ENCODE measurements around the gene VWA5B2.

Gene VWA5B2

DNA sequence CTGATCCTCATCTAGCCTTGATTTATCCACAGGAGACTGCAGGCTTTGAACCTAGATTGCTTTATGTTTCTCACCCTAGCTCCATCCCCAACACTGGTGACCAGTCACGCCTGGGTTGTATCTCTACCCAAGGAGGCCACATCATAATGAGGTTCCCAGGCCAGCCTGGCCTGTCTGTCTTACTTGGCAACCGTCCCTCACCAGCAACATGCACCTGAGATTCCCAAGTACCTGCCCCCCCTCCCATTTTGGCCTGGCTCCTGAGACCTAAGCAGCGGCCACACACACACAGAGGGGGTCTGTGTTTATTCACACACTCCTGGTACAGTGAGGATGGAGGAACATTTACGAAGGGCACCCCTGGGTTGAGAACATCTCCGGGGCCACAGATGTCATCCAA, 29.5 kb downstream of the VWA5B2 start:
- H3K4me3 ChIP-seq (ENCODE audit: low read depth, low read length): no peak overlapping the region
- POLR2A ChIA-PET: interaction anchor here (1.6 kb wide), 1 partner anchor 9 kb away, joined by 4 read pairs; the partner anchor contains the start of gene EEF1AKMT4
- CTCF ChIA-PET: interaction anchor here (1.4 kb wide), 1 partner anchor 9 kb away, joined by 3 read pairs; the partner anchor contains the start of gene EEF1AKMT4

DNA sequence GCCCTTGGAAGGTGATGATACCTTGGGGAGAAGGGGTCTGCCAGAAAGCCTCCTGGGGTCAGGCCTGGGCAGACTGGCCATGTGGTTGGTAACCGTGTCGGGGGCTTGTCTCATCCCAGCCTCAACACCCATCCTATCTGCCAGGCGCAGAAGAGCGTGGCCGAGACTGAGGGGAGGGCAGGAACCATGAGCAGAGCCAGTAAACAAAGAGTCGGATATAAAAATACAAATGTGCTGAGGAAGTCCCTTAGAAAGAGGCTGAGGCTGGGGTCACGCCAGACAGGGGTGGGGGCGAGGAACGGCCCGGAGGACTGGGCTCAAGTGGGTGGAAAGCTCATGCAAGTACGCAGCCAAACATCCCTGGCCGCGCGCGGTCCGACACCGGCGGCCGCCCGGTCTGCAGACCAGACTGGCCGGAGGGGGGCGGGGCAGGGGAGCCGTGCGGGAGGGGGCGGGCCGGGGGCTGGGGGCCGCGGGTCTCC, 30.1 kb downstream of the VWA5B2 start:
- Histone ChIP-seq H3K36me3 (ENCODE audit: control insufficient read depth in 2 of 2, insufficient read depth in 1 of 2, low read length in 2 of 2) (peaks cover 0 to 6% of the 10 kb centered on the region in 2 experiments; a peak in 1 of 3 replicates), H3K4me1 (ENCODE audit: control insufficient read depth, insufficient read depth, low read length) (no peaks in the 10 kb centered on the region; the same call in 1 of the 2 replicates), H3K9me3 (ENCODE audit: control insufficient read depth, insufficient read depth, low read depth, low read length) (no peaks in the 10 kb centered on the region), H3K4me3 (ENCODE audit: low read depth, low read length) (no peak overlapping the region), H3K27ac (ENCODE audit: extremely low read depth, low read depth, low read length) (no peak overlapping the region)
- TF ChIP-seq ZFP37 (tag by site-specific recombination; IDR thresholded peaks at IDR 0.05): no peak
- no peak for TF ChIP-seq ZNF404 (tag by site-specific recombination; IDR thresholded peaks at IDR 0.05)
- ChIA-PET POLR2A (interaction anchor here (1.3 to 1.6 kb wide), 2 partner anchors 10 to 83 kb away, joined by 3 to 4 read pairs; partner anchors contain the start of gene EEF1AKMT4), CTCF (interaction anchor here (1.1 to 1.4 kb wide), 2 partner anchors 8 to 10 kb away, joined by 3 read pairs; partner anchors contain the start of gene EEF1AKMT4)

More for the DNA sequence above, 29.5 kb downstream of the VWA5B2 start:
- TF ChIP-seq ZNF785 (tag by site-specific recombination; IDR thresholded peaks at IDR 0.05) (no peak), ZNF658 (tag by site-specific recombination; IDR thresholded peaks at IDR 0.05) (no peak), ZNF138 (tag by site-specific recombination; IDR thresholded peaks at IDR 0.05; ENCODE audit: borderline replicate concordance) (no peak), ZNF10 (tag by site-specific recombination; IDR thresholded peaks at IDR 0.05) (no peak), ZNF501 (tag by site-specific recombination; IDR thresholded peaks at IDR 0.05) (no peak), ZNF16 (tag by site-specific recombination; IDR thresholded peaks at IDR 0.05; ENCODE audit: low read depth) (no peak)
- H3K36me3 ChIP-seq (ENCODE audit: control insufficient read depth in 2 of 2, insufficient read depth in 1 of 2, low read length in 2 of 2): peaks cover 0 to 6% of the 10 kb centered on the region in 2 experiments; a peak in 1 of 3 replicates
- H3K27ac ChIP-seq (ENCODE audit: extremely low read depth, low read depth, low read length): no peak overlapping the region
- H3K9me3 ChIP-seq (ENCODE audit: control insufficient read depth, insufficient read depth, low read depth, low read length): no peaks in the 10 kb centered on the region
- H3K4me1 ChIP-seq (ENCODE audit: control insufficient read depth, insufficient read depth, low read length): no peaks in the 10 kb centered on the region; the same call in 1 of the 2 replicates

DNA sequence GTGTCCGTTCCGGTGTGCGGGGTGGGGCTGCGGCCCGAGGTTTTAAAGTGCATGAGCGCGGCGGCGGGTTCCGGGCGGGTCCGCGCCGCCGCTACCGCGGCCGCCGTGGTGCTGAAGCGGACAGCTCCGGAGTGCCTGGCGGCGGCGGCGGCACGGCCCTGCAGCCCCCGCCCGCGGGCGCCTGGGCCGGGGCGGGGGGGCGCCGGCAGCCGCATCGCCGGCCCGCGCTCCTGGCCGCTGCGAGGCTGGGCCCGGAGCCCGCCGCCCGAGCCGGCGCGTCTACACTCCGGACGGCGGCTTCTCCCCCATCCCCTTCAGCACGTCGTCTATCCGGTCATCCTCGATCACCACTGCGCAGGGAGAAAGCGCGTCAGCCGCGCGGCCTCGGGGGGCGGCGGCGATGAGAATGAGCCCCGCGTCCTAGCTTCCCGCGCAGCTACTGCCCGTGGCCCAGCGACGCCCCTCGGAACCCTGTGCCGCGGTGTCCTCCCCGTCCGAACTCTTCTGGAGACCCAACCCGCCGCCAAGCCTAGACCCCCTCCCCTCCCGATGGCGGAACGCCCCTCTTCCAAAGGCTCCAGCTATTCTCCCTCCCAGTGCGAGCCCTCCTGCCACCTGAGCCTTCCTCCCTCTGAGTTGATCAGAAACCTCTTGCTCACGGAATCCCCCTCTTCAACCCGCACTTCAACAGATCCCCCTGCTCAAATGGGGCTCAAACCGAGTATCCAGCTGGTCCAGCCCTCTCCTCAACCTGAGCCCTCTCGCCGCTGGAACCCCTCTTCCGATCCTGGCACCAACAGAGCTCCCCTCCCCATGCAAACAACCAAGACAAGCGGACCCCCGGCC, 30.7 kb downstream of the VWA5B2 start:
- no peaks in the 10 kb centered on the region for H3K9me3 ChIP-seq (ENCODE audit: control insufficient read depth, insufficient read depth, low read depth, low read length)
- no peak overlapping the region for H3K27ac ChIP-seq (ENCODE audit: extremely low read depth, low read depth, low read length)
- ChIA-PET CTCF (interaction anchor here (1.1 kb wide), 1 partner anchor 9 kb away, joined by 3 read pairs; no protein-coding TSS in a partner anchor), POLR2A (interaction anchor here (1.2 to 1.6 kb wide), 4 partner anchors 10 to 84 kb away, joined by 3 to 4 read pairs (median 3); partner anchors contain the start of gene EEF1AKMT4)
- peak overlapping the region; percentile 50 for H3K4me3 ChIP-seq (ENCODE audit: low read depth, low read length)
- no peaks in the 10 kb centered on the region; the same call in 1 of the 2 replicates for H3K4me1 ChIP-seq (ENCODE audit: control insufficient read depth, insufficient read depth, low read length)
- peaks cover 0 to 6% of the 10 kb centered on the region in 2 experiments; a peak in 1 of 3 replicates for H3K36me3 ChIP-seq (ENCODE audit: control insufficient read depth in 2 of 2, insufficient read depth in 1 of 2, low read length in 2 of 2)
- TF ChIP-seq ZNF366 (tag by site-specific recombination; conservative IDR thresholded peaks at IDR 0.05) (0 out of 2 replicates have a peak, but pooled peaks have one; percentile 17), BCL11A (tag by site-specific recombination; IDR thresholded peaks at IDR 0.05; ENCODE audit: low read depth) (no peak), BCL11B (tag by site-specific recombination; IDR thresholded peaks at IDR 0.05; ENCODE audit: low read depth) (peak; percentile 15; the same call in 1 of the 2 replicates), ZNF626 (tag by site-specific recombination; IDR thresholded peaks at IDR 0.05) (no peak), ZNF426 (tag by site-specific recombination; IDR thresholded peaks at IDR 0.05) (no peak), ZBTB7A (tag by site-specific recombination; IDR thresholded peaks at IDR 0.05; ENCODE audit: low read depth) (peak; percentile 85; the same call in 1 of the 2 replicates), KLF1 (tag by site-specific recombination; IDR thresholded peaks at IDR 0.05) (peak; percentile 41), ZNF423 (tag by site-specific recombination; IDR thresholded peaks at IDR 0.05) (no peak), ZBTB21 (tag by site-specific recombination; IDR thresholded peaks at IDR 0.05) (no peak), GLIS1 (tag by site-specific recombination; IDR thresholded peaks at IDR 0.05) (peak; percentile 28; the same call in 1 of the 2 replicates)
- TF ChIP-seq, protein P1, sequence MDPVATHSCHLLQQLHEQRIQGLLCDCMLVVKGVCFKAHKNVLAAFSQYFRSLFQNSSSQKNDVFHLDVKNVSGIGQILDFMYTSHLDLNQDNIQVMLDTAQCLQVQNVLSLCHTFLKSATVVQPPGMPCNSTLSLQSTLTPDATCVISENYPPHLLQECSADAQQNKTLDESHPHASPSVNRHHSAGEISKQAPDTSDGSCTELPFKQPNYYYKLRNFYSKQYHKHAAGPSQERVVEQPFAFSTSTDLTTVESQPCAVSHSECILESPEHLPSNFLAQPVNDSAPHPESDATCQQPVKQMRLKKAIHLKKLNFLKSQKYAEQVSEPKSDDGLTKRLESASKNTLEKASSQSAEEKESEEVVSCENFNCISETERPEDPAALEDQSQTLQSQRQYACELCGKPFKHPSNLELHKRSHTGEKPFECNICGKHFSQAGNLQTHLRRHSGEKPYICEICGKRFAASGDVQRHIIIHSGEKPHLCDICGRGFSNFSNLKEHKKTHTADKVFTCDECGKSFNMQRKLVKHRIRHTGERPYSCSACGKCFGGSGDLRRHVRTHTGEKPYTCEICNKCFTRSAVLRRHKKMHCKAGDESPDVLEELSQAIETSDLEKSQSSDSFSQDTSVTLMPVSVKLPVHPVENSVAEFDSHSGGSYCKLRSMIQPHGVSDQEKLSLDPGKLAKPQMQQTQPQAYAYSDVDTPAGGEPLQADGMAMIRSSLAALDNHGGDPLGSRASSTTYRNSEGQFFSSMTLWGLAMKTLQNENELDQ (tag by site-specific recombination; IDR thresholded peaks at IDR 0.05; ENCODE audit: low read depth): no peak
- TF ChIP-seq, protein P2, sequence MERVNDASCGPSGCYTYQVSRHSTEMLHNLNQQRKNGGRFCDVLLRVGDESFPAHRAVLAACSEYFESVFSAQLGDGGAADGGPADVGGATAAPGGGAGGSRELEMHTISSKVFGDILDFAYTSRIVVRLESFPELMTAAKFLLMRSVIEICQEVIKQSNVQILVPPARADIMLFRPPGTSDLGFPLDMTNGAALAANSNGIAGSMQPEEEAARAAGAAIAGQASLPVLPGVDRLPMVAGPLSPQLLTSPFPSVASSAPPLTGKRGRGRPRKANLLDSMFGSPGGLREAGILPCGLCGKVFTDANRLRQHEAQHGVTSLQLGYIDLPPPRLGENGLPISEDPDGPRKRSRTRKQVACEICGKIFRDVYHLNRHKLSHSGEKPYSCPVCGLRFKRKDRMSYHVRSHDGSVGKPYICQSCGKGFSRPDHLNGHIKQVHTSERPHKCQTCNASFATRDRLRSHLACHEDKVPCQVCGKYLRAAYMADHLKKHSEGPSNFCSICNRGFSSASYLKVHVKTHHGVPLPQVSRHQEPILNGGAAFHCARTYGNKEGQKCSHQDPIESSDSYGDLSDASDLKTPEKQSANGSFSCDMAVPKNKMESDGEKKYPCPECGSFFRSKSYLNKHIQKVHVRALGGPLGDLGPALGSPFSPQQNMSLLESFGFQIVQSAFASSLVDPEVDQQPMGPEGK (tag by site-specific recombination; IDR thresholded peaks at IDR 0.05): peak; percentile 66
- TF ChIP-seq, protein P3, sequence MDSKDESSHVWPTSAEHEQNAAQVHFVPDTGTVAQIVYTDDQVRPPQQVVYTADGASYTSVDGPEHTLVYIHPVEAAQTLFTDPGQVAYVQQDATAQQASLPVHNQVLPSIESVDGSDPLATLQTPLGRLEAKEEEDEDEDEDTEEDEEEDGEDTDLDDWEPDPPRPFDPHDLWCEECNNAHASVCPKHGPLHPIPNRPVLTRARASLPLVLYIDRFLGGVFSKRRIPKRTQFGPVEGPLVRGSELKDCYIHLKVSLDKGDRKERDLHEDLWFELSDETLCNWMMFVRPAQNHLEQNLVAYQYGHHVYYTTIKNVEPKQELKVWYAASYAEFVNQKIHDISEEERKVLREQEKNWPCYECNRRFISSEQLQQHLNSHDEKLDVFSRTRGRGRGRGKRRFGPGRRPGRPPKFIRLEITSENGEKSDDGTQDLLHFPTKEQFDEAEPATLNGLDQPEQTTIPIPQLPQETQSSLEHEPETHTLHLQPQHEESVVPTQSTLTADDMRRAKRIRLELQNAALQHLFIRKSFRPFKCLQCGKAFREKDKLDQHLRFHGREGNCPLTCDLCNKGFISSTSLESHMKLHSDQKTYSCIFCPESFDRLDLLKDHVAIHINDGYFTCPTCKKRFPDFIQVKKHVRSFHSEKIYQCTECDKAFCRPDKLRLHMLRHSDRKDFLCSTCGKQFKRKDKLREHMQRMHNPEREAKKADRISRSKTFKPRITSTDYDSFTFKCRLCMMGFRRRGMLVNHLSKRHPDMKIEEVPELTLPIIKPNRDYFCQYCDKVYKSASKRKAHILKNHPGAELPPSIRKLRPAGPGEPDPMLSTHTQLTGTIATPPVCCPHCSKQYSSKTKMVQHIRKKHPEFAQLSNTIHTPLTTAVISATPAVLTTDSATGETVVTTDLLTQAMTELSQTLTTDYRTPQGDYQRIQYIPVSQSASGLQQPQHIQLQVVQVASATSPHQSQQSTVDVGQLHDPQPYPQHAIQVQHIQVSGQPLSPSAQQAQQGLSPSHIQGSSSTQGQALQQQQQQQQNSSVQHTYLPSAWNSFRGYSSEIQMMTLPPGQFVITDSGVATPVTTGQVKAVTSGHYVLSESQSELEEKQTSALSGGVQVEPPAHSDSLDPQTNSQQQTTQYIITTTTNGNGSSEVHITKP (tag by site-specific recombination; IDR thresholded peaks at IDR 0.05): 0 out of 2 replicates have a peak, but pooled peaks have one; percentile 32

All from HEK293 (cell line).